LHCN-M2 (cell line): ENCODE results near the gene GSTA2. TPM values are rescaled to one million over a fixed set of nuclear protein-coding genes. Genes with fewer than 3 reads are reported as not detected.
A peak's percentile ranks its signal among the peaks of the same experiment; 100 is the strongest.
"Not testable (repeated sequence)": the region's sequence is repeated elsewhere in the genome, so short reads cannot be mapped to it uniquely, and the experiment has no call there.

Source experiments
- DNase-seq: peaks from one replicate; pipeline ENCODE4 v3.0.0-alpha.2; 2012; ENCODE audit warnings: low read depth
- polyA plus RNA-seq: library from polyadenylated mRNA; unstranded; fragments of >200 nt; gene quantifications from one replicate; pipeline ENCODE4 v1.2.1, GENCODE V29; 2012; ENCODE audit warnings: missing spikeins
- total RNA-seq: library from RNA; depleted of rRNA; stranded (reverse); fragments of >200 nt; gene quantifications from 2 replicates; pipeline ENCODE4 v1.2.3, GENCODE V29; 2014; rRNA removed

Gene GSTA2
- not detected in 2 replicates for total RNA-seq
- not detected for polyA plus RNA-seq

DNA sequence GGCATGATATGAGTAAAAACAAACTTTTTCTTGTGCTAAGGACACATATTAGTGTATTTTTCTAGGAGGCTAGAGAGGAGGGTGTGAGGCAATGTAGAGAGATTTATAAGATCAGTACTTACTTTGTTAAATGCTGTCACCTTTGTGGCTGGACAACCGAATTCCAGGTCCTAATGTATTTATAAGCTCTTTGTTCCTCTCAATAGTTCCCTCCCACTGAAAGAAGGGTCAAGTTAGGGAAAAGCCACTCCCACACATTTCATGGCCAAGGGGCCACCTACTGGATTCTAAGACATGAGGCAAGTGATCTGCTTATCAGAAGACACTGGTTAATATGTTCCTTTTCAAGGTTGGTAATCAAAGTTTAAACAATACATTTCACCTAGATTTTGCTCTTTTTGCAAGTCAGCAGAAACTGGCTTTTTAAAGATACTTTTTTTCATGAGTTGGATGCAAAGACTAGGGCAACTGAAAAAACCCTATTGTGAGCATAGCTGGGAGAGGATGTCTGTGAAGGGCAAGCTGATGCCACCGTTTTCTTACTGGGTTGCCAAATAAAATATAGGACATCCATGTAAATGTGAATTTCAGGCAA lies at the start of gene GSTA2:
Gene GSTA2 (minus strand): TSS at position 154 of the 595 bp plus-strand sequence. CDS start 5,528 bp downstream, outside the sequence.
- DNase-seq = not testable (repeated sequence)

DNA sequence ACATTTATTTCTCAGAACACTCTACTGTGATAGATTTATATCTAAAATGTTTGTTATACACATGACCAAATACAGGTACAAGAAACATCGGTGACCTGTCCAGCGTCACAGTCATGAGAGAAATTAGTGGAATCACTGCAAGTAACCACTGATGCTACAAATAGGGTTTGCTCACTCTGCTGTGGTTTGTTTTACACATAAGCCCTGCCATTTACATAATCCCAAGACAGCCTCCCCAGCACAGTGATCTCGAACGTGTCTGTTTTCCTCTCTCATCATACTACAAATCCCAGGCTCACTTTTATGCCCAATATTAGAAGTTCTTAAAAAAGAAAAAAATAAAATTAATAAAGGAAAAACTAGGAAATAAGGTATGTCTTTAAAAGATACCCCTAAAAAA lies 46.5 kb upstream of the GSTA2 start:
- not testable (repeated sequence) for DNase-seq

DNA sequence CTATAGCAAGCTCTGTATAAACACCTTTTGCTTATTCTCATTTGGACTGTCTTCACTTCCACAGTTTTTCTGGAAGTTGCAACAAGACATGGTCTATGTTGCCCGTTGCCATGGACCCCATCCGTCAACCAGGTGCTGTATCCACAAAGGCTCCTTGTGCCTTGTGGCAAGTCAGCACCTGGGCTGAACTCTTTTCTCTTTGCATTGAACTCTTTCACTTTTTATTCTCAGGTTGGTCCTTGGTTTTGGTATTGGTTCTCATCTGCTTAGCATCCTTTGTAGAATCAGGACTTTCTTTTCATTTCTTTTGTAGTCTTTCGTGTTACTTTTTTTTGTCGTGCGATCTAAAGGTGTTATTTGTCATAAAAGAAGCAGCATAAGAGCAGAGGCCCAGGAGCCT lies 45.4 kb upstream of the GSTA2 start:
- no peak for DNase-seq

DNA sequence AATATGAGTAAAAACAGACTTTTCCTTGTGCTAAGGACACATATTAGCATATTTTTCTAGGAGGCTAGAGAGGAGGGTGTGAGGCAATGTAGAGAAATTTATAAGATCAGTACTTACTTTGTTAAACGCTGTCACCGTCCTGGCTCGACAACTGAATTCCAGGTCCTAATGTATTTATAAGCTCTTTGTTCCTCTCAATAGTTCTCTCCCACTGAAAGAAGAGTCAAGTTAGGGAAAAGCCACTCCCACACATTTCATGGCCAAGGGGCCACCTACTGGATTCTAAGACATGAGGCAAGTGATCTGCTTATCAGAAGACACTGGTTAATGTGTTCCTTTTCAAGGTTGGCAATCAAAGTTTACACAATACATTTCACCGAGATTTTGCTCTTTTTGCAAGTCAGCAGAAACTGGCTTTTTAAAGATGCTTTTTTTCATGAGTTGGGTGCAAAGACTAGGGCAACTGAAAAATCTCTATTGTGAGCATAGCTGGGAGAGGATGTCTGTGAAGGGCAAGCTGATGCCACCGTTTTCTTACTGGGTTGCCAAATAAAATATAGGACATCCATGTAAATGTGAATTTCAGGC lies 40.5 kb upstream of the GSTA2 start, which contains the start of gene GSTA1:
Gene GSTA1 (minus strand): TSS at position 149 of the 588 bp plus-strand sequence. CDS start 4,549 bp downstream, outside the sequence.
- not testable (repeated sequence) for DNase-seq

DNA sequence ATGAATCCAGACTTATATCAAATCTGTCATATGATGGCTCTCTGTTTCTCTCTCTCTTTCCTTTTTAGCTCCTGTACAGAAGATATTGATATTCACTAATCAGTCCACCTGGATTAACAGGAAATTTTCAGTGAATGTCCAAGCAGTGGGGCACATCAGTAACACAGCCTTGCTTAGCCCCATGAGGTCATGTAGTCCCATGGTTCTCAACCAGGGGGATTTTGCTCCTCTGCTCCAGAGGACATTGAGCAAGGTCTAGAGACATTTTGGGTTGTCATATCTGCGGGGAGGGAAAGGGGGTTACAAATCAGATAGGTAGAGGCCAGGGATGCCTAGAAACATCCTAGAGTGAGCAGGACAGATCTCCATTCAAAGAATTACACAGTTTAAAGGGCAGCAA lies 39.5 kb upstream of the GSTA2 start:
- no peak for DNase-seq

DNA sequence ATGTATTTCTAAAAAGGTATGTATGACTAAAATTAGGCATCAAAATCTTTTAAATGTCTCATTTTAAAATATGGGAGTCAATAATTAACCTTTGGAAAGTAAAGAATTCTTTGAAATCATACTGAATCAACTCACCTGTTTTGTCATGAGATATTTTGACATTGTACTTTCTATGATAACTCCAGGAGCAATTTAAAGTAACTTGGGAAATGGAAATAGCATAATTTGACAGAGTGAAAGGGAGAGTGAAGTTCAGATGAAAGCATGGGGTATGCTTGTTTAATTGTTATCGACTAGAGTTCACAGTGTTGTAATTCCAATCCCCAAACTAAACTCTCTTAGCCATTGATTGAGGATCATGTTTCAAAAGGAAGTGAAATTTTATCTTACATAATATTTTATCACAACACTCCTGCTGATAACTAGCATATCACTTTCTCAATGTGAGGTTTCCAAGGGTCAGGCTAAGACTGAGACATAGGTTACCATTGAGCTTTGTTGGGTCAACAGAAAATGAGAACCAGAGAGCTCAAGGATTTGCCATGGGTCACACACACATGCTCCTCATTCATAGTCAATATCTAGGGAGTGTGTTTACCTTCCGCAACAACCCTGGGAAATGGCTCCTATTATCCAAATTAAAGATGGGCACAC lies 38.0 kb upstream of the GSTA2 start:
- DNase-seq = no peak

DNA sequence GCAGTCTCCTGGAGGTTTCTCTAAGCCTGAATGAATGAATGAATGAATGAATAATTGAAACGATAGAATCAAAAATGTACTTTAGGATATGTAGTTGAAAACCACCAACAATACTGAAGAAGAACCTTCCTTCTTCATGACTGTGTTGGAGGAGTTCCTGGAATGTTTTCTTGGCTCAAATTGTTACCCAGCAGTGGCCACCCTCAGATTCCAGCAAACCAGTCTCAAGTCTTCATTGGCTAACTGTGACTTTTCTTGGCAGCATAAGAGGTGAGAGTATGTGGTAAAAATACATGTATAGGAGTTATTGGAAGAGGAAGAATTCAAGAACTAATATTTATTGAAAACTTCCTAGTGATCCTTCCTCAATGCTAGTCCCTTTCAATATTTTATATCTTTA lies 36.0 kb upstream of the GSTA2 start:
- not testable (repeated sequence) for DNase-seq

DNA sequence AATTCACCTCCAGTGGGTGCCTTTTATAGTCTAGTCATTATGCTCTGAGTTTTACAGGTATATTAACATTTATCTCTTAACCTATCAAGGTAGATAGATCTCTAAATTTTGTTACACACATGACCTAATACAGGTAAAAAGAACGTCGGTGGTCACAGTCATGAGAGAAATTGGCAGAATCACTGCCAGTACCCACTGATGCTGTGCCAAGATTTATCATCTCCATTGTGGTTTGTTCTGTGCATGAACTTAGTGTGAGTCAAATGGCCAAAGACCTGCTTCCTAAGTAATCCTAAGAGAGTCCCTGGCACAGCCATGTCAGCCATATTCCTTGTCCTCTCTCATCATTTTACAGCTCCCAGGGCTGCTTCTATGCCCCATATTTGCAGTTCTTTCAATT lies 31.1 kb upstream of the GSTA2 start:
- not testable (repeated sequence) for DNase-seq

DNA sequence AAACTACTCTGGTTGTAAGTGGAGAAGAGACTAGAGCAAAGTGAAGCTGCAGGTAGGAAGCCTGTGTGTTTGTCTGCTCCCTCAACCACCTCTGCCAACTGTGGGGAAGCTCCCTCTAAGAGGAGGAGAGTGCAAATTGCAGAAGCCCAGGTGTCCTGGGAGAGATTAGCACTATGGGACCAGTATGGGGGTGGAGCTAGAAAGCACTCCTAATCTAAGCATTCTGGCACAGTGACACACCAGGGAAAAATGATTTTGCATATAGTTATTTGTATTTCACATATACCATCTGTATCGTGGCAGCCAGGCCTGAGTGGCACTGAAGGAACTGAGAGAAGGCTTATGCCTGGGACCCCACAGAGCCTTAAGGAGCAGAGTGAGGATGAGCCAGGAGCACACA lies 27.6 kb upstream of the GSTA2 start:
- DNase-seq = no peak

DNA sequence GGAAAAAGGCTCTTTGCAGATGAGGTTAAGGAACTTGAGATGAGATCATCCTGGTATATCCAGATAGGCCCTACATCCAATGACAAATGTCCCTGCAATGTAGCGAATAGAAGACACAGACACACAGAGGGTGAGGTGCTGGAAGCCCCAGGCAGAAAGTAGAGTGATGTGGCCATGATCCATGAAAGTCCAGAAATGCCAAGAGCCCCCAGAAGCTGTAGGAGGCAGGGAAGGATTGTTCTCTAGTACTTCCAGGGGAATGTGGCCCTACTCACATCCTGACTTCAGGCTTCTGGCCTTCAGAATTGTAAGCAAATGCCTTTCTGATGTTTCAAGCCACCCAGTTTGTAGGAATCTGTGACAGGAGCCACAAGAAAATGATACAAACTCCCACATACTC lies 26.4 kb upstream of the GSTA2 start:
- DNase-seq = not testable (repeated sequence)

DNA sequence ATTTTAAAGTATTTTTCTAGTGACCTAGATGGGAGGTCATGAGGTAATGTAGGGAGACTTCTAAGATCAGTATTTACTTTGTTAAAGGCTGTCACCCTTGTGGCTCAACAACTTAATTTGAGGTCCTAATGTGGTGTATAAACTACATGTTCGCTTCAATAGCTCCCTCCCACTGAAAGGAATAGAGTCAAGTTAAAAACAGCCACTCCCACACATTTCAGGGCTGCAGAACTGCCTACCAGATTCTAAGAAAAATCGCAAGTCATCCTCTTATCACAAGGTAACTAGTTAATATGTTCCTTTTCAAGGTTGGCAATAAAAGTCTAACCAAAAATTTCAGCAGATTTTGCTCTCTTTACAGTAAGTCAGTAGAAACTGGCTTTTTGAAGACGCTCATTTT lies 25.2 kb upstream of the GSTA2 start:
- DNase-seq = no peak

DNA sequence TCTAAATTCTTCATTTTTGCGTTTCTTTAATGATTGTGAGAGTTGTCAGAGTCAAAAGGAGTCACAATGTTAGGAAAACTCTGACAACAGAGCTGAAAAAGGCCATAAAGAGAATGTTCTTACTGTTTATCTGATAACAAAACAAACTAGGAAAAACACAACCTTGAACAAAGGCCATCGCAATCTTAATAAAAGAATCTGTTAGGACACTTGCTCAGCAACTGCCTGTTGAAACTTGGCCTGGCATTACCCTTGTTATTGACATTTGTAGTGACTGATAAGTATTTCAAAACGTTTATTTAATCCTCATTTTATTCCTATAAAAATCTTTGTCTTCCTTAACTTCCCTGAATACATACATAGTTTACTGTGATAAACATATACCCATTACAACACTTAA lies 24.6 kb upstream of the GSTA2 start:
- DNase-seq = no peak

DNA sequence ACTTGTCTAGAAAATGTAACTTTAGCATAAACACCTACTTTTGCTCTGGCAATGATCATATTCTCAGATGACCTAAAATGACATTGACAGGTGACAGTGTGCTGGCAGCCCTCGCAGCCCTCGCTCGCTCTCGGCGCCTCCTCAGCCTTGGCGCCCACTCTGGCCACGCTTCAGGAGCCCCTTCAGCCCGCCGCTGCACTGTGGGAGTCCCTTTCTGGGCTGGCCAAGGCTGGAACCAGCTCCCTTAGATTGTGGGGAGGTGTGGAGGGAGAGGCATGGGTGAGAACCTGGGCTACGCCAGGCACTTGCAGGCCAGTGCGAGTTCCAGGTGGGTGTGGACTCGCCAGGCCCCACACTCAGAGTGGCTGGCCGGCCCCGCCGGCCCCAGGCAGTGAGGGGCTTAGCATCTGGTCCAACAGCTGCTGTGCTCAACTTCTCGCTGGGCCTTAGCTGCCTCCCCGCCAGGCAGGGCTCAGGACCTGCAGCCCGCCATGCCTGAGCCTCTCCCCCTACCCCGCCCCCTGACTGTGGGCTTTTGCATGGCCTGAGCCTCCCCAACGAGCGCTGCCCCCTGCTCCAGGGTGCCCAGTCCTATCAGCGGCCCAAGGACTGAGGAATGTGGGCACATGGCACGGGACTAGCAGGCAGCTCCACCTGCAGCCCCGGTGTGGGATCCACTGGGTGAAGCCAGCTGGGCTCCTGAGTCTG lies 23.1 kb upstream of the GSTA2 start:
- no peak for DNase-seq

DNA sequence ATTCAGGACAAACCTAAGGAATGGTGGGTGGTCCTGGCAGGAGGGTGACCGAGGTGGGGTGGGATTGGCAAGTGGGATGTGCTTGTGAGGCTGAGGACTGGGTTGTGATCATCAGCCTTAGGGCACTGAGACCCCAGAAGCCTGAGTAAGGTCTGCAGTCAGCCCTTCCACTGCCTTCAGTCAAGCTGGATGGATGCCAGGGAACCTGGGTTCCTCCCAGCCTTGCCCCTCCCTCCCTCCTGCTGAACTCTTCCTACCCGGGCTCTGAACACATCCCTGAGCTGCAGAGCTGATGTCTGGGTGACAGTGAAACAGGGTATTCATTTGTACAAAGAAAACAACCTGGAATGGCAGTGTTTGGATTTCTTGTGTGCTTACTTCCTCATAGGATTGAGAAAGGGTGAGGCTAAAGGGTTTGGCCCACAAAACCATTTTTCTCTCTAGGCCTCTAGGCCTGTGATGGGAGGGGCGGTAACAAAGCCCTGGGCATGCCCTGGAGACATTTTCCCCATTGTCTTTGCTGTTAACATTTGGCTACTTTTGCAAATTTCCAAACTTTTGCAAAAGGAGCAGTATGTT lies 19.5 kb upstream of the GSTA2 start:
- not testable (repeated sequence) for DNase-seq

DNA sequence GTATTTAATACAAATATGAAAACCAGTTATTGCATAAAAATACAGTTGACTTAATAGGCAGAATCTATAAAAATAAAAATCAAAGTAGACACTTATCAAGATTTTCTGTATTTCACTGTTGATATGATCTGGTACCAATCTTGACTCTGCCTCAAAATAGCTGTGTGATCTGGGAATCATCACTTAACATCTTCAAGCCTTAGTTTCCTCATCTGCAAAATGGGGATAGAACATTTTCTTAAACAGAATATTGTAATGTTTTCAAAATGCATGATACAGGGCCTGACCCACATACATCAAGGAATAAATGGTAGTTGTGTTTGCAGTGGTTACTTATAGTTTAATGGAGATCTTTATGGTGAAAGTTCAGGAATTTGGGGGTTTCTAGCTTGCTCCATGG lies 18.9 kb upstream of the GSTA2 start:
- not testable (repeated sequence) for DNase-seq

DNA sequence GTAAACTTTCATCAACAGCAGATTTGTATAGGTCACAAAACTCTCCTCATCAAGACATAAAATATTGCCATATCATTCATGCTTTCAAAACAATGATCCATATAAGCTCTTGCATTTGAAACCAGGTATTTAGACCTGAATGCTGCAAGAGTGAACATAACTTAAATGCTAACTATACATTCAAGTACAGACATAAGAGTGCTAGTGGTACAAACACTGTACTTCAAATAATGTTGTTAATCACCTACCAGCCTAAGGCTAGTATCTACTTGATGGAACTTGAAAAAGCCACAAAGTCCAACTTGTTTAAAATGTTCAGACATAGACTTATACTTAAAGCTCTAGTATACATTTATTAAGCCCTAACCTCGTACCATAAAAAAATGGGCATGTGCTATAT lies 16.0 kb upstream of the GSTA2 start:
- no peak for DNase-seq

DNA sequence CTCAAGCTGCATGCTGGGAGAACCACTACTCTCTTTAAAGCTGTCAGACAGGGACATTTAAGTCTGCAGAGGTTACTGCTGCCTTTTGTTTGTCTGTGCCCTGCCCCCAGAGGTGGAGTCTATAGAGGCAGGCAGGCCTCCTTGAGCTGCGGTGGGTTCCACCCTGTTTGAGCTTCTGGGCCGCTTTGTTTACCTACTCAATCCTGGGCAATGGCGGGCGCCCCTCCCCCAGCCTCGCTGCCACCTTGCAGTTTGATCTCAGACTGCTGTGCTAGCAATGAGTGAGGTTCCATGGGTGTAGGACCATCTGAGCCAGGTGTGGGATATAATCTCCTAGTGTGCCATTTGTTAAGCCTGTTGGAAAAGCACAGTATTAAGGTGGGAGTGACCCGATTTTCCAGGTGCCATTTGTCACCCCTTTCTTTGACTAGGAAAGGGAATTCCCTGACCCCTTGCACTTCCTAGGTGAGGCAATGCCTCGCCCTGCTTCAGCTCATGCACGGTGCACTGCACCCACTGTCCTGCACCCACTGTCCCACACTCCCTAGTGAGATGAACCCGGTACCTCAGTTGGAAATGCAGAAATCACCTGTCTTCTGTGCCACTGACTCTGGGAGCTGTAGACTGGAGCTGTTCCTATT lies 13.6 kb upstream of the GSTA2 start:
- not testable (repeated sequence) for DNase-seq

DNA sequence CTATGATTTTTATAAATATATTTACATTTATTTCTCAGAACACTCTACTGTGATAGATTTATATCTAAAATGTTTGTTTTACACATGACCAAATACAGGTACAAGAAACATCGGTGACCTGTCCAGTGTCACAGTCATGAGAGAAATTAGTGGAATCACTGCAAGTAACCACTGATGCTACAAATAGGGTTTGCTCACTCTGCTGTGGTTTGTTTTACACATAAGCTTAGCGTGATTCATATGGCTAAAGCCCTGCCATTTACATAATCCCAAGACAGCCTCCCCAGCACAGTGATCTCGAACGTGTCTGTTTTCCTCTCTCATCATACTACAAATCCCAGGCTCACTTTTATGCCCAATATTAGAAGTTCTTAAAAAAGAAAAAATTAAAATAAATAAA lies 6.1 kb upstream of the GSTA2 start:
- peak; percentile 37 for DNase-seq

DNA sequence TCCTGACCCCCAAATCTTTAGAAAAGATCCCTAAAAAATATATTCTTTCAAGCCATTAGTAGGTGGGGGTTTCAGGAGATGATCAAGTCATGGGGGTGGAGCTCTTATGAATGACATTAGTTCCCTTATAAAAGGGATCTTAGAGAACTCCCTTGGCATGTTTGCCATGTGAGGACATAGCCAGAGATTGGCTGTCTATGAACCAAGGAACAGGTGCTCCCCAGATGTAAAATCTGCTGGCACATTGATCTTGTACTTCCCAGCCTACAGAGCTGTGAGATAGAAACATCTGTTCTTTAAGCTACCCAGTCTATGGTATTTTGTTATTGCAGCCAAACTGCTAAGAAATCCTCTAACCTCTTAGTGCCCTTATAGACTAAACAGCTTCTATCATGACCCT lies 4.4 kb upstream of the GSTA2 start:
- not testable (repeated sequence) for DNase-seq

DNA sequence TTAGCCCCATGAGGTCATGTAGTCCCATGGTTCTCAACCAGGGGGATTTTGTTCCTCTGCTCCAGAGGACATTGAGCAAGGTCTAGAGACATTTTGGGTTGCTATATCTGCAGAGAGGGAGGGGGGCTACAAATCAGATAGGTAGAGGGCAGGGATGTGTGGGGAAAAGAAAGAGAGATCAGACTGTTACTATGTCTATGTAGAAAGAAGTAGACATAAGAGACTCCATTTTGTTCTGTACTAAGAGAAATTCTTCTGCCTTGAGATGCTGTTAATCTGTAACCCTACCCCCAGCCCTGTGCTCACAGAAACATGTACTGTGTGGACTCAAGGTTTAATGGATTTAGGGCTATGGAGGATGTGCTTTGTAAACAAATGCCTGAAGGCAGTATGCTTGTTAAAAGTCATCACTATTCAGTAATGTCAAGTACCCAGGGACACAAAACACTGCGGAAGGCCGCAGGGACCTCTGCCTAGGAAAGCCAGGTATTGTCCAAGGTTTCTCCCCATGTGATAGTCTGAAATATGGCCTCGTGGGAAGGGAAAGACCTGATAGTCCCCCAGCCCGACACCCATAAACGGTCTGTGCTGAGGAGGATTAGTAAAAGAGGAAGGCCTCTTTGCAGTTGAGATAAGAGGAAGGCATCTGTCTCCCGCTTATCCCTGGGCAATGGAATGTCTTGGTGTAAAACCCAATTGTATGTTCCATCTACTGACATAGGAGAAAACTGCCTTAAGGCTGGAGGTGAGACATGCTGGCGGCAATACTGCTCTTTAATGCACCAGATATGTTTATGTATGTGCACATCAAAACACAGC lies 1.4 kb downstream of the GSTA2 start:
- not testable (repeated sequence) for DNase-seq
